Stimulated activated CD4-positive, alpha-beta T cell treated with anti-CD3 and anti-CD28 coated beads, Interleukin-1b, Interleukin-23, amount 100 ng/mL, for 1 hour (primary cell): ENCODE results near the gene TPI1.
A peak's percentile ranks its signal among the peaks of the same experiment; 100 is the strongest.
"Not testable (repeated sequence)": the region's sequence is repeated elsewhere in the genome, so short reads cannot be mapped to it uniquely, and the experiment has no call there.

Source experiments
- DNase-seq, 2 donors: peaks; one replicate each; pipeline ENCODE4 v3.0.0-alpha.2; 2020; ENCODE audit warnings: low read depth in 2 of 2

The TPI1 gene

DNA sequence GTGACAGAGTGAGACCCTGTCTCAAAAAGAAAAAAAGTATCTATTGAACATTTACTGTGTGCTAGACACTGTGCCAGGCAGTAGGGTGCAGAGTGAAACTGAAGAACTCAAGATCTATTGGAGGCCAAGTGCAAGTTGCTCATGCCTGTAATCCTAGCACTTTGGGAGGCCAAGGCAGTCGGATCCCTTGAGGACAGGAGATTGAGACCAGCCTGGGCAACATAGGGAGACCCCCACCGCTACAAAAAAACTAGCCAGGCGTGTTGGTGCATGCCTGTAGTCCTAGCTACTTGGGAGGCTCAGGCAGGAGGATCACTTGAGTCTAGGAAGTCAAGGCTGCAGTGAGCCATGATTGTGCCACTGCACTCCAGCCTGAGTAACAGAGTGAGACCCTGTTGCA is 25.4 kb downstream of the TPI1 start:
- DNase-seq: not testable (repeated sequence)

DNA sequence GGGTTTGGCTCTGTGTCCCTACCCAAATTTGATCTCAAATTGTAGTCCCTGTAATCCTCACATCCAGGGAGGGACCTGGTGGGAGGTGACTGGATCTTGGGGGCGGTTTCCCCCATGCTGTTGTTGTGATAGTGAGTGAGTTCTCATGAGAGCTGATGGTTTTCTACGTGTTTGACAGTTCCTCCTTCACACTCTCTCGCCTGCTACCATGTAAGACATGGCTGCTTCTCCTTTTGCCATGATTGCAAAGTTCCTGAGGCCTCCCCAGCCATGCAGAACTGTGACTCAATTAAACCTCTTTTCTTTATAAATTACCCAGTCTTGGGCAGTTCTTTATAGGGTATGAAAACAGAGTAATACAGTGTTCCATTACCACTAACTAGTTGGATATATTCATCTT is 27.0 kb downstream of the TPI1 start:
- no peak for DNase-seq

DNA sequence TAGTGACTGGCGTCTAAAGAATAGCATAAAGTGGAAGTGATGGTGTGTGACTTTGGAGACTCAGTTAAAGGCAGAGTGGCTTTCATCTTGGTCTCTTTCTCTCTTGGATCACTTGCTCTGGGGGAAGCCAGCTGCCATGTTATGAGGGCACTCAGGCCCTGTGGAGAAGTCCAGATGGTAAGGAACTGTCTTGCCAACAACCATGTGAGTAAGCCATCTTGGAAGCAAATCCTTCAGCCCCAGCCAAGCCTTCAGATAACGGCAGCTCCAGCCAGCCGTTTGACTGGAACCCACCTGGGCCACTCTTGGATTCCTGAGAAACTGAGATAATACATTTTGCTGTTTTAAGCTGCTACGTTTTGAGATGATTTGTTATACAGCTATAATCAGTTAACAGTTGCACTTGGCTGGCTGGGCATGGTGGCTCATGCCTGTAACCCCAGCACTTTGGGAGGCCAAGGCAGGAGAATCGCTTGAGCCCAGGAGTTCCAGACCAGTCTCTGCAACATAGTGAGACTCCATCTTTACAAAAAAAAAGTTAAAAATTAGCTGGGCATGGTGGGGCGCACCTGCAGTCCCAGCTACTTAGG is 29.6 kb downstream of the TPI1 start:
- DNase-seq: no peak

DNA sequence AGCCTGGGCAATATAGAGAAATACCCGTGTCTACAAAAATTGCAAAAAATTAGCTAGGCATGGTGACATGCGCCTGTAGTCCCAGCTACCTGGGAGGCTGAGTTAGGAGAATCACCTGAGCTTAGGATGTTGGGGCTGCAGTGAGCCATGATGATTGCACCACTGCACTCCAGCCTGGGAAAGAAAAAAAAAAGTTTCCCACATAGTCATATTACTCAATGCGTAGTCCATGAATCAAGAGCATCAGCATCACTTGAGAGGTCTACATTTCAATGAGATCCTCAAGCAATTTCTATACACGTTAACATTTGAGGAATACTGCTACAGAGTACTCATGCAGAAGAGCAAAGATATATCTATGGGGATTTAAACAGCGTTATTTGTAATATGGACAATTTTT is 32.1 kb downstream of the TPI1 start:
- DNase-seq: no peak

DNA sequence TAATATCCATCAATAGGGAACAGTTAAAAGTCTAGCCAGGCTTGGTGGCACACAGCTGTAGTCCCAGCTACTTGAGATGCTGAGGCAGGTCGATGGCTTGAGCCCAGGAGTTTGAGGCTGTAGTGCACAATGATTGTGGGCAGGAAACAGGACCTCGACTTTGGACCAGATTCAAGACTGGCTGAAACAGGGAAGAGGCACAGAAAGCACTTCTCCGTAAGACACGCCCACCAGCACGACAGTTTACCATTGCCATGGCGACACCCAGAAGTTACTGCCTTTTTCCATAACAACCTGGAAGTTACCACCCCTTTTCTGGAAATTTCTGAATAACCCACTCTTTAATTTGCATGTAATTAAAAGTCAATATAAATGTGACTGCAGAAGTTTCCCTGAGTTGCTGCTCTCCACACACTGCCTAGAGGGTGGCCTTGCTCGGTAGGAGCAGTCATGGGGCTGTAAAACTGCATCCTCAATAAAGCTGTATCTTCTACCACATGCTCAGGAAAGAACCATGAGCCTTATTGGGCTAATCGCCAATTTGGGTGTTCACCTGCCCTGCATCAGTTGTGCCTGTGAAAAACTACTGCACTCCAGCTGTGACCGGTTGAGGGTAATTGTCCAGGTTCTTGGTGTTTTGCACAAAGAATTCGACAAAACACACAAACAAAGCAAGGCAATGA is 32.6 kb downstream of the TPI1 start:
- DNase-seq: no peak

DNA sequence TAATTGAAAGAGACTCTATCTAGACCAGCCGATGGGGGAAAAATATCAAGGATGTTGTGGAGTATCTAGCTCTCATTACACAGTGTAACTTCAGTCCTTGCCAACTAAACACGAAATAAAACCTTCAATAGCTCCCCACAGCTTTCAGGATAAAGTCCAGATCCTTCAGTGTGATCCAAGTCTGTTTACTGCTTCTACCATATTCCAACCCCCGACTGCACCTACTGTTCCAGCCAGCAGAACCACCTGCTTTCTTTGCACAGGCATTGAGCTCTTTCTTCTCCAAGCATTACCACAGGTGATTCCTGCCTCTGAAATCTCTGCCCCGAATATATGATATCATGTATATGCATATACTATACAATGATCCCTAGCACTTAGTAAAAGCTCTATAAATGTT is 35.1 kb downstream of the TPI1 start:
- no peak for DNase-seq

DNA sequence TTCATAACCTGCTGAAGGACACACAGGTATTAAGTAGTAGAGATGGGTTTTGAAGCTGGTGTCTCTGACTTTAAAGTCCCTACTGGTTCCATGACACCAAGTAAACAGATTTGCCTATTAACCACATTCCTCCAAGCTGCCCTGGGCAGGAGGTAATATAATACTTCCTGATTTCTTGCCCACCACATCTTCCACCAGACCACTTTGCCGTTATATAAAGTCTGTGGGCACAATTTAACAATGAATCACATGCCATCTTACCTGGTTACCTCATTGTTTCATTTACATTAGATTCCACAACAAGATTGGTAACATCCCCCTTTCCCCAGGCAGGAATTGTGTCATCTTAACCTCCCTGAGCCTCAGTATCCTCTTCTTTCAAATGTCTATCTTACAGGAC is 36.4 kb downstream of the TPI1 start:
- no peak for DNase-seq

DNA sequence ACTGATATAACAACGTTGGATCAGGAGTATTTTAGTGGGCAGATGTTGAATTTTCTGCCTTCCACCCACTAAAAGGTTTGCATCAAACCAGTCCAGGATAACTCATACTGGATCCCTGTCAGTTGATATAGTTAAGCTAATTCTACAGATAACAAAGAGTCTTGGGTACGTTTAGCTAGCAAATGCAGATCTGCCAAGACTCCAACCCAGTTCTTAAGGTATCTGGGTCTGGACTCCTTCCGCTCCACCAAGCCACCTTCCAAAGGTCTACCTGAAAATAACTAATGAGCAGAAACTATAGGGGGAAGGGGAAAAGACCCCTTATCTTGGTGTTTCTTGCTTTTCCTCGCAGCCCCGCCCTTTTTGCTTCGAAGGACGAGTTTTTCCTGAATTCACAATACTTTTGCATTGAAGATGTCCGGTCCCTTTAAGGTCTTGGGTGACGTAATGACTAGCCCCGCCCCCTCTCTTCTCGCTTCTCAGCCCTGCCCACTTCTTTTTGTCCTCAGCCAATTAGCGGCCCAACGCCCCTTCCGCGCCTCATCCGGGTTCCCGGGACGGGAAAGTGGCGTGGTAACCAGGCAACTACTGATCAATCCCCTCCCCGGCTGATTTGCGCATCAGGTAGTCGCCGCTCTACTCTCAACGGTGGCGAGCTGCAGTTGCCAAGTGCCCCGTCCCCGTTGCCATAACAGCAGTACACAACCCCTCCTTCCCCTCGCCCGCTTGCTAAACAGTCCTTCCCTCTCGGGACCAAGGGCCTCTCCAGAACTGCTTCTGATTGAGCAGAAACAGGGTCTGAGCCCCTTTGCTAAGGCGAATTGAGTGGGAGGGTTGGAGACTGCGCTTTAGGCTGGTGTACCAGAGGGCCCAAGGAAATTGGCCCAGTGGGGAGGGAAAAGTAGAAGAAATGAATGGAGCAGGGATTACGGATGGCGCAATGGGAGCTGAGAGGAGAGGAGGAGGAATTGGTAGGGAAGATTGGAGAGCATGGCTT is 37.2 kb downstream of the TPI1 start, which contains the start of gene LRRC23:
Gene LRRC23 (plus strand): TSS at position 543 of the 997 bp plus-strand sequence. CDS start 812 bp downstream, outside the sequence.
- DNase-seq: peak; percentile 88 to 92

DNA sequence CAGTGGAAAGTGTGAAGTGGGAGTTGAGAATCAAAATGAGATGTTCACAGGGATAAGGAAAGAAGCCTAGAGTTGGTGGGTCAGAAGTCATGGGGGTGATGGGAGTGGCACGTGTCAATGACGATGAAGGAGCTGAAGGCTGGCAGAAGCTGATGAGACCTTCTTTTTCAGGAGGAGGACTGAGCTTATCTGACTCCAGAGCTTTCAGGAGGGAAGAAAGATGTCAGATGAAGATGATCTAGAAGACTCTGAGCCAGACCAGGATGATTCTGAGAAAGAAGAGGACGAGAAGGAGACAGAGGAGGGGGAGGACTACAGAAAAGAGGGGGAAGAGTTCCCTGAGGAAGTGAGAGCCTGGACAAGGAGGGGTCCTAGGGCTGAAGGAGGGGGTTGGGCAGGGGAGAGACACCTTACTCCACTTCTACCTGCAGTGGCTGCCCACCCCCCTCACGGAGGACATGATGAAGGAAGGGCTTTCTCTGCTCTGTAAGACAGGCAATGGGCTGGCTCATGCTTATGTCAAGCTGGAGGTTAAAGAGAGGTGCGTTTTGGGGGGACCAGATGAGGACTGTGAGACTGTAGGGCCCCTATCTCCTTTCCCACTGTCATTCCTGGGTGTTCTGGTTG is 38.2 kb downstream of the TPI1 start:
- no peak for DNase-seq

DNA sequence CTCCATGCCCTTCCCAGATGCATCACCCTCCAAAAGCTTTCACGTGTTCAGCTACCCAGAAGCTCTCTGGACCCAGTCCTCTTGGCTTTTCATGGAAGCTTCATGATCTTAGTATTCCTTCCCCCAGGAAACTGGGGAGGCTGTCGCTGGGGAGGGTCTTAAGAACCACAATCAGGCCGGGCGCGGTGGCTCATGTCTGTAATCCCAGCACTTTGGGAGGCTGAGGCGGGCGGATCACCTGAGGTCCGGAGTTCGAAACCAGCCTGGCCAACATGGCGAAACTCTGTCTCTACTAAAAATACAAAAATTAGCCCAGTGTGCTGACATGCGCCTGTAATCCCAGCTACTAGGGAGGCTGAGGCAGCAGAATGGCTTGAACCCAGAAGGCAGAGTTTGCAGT is 40.8 kb downstream of the TPI1 start:
- not testable (repeated sequence) for DNase-seq

DNA sequence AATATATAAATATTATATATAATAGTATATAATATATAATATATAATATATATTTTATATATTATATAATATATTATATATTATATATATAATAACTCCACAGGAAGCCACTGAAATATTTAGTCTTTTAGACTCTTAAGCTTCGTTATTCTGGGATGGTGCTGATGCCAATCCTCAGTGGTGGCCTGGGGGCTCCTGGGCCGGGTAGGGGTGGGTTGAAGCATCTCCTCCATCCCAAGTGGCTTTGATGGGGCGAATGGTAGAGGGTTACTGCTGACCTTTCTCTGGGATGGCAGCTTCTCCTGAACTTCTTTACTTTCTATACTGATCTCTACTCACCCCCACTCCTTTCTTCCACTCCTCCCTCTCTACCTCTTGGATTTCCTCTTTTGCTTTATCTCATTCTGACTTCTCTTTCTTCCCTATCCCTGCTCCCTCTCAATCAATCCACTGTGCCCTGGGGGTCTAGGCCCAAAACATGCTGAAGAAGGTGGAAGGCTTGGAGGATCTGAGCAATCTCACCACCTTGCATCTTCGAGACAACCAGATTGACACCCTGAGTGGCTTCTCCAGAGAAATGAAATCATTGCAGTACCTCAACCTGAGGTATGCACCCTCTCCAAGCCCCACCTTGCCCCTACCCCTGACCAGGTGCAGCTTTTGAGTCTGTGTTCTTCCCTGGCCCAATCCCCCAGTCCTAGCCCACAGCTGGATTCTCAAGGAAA is 42.3 kb downstream of the TPI1 start:
- no peak for DNase-seq

DNA sequence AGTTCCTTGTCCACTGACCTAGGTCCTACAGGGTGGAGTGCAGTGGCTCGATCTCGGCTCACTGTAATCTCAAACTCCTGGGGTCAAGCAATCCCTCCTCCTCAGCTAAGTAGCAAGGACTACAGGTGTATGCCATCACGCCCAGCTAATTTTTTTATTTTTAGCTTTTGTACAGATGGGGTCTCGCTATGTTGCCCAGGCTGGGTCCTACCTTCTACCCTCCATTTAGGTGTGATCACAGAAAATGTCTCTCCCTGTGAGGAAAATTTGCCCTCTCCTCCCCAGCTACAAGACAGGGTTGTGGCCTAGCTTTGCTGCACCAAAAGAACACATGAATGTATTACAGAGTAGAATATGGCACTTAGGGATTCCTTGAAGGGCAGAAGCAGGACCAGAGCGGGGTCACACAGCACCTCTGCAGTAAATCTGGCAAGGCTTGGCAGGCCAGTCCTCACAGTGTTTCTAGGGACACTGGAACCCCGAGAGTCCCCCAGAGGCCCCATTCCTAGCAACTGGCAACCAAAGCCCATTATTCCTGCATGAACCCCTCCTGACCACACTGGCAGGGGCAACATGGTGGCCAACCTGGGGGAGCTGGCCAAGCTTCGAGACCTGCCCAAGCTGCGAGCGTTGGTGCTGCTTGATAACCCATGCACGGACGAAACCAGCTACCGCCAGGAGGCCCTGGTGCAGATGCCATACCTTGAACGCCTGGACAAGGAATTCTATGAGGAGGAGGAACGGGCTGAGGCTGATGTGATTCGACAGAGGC is 45.0 kb downstream of the TPI1 start:
- no peak for DNase-seq

DNA sequence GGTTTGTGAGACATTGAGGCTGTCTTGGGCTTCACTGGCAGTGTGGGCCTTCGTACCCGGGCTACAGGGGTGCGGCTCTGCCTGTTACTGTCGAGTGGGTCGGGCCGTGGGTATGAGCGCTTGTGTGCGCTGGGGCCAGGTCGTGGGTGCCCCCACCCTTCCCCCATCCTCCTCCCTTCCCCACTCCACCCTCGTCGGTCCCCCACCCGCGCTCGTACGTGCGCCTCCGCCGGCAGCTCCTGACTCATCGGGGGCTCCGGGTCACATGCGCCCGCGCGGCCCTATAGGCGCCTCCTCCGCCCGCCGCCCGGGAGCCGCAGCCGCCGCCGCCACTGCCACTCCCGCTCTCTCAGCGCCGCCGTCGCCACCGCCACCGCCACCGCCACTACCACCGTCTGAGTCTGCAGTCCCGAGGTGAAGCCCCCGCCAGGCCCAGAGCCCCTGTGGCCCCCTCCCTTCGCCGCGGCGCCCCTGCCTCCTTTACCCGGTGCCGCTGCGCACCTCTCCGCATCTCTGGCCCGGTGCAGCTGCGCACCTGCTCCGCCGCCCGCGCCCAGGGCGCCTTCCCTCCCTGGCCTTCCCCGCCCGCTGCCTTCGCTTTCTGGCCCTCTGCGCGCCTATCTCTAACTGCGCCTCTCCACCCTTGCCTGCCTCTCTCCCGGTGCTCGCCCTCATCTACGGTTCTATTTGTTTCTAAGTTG is 47.1 kb downstream of the TPI1 start, which contains the start of gene ENO2:
Gene ENO2 (plus strand): TSS at position 335 of the 701 bp plus-strand sequence. CDS start 1,253 bp downstream, outside the sequence.
- DNase-seq: peak; percentile 63 to 73

DNA sequence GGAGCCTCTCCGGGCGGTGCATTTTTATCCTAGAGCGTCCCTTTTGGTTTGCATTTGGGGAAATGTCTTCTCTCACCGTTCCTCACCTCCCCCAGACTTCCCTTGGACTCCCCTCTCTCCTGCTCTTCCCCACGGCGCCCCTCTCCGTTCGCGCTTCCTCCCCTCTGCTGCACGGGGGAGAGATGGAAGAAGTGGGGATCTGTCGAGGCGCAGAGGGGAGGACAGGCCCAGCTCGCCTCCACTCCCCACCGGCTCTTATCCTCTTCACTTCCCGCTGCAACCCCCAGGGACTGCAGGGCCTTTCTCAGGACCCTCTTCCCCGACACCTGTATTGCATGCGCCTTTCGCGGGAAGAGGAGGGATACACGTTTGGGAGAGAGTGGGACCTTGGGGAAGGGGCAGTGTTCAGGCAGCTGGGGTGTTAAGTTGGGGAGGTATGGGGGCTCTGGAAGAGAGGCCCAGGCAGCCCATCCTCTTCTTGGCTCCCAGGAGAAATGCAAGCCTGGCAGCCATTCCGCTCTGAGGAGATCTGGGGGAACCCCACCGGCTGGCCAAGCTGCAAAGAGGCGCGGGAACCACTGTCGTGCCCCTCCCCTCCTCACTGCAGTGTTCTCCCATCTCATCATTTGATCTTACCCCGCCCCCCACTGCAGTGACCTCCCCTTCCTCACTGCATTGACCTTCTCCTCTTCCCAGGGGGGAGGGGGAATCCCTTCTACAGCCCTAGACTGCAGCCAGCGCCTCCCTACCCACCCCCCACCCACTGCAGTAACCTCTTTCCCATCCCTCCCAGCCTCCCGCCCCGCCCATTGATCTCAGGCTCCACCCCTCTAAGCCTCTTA is 47.8 kb downstream of the TPI1 start:
- DNase-seq: no peak

DNA sequence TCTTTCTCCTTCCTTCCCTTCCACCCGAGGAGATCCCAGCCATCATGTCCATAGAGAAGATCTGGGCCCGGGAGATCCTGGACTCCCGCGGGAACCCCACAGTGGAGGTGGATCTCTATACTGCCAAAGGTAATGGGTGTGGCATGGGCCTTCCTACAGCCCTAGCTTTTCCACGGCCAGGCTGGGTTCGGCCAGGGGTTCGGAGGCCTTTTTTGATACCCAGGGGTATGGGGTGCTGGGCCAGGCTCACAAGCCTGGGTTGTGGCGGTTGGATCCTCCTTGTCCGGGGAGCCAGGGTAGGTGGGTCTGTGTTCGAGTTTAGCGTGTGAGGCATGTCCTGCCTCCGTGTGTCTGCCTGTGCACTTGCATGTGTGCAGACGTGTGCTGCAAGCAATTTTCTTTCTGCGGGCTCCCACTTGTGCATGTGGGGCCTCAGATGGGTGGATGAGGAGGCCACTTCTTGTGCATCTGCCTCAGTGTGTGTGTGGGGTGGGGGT is 48.5 kb downstream of the TPI1 start:
- DNase-seq: no peak

DNA sequence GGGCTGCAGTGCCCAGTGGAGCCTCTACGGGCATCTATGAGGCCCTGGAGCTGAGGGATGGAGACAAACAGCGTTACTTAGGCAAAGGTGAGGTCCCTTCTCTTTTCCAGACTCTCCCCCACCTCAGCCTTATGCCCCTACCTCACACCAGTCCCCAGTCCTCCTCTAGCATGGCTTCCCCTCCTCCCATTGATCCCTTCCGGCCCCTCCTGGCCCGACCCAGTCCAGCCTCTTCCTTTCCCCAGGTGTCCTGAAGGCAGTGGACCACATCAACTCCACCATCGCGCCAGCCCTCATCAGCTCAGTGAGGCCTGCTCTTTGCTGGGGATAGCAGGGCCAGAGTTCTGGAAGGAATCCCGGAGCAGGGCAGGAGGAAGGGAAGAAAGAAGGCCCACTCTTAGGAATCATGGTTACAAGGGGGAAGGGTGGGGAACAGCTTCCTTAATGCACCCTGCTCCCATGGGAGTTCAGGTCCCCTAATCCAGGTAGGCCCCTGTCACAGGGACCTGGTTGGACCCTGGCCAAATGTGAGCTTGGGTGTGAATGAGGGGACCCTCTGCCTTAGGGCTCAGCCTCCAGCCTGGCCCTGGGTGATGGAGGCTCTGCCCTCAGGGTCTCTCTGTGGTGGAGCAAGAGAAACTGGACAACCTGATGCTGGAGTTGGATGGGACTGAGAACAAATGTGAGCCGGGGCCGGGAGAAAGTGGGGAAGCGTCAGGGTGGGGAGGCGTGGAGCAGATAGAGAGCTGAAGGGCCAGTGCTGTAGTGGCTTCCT is 49.3 kb downstream of the TPI1 start:
- DNase-seq: no peak

DNA sequence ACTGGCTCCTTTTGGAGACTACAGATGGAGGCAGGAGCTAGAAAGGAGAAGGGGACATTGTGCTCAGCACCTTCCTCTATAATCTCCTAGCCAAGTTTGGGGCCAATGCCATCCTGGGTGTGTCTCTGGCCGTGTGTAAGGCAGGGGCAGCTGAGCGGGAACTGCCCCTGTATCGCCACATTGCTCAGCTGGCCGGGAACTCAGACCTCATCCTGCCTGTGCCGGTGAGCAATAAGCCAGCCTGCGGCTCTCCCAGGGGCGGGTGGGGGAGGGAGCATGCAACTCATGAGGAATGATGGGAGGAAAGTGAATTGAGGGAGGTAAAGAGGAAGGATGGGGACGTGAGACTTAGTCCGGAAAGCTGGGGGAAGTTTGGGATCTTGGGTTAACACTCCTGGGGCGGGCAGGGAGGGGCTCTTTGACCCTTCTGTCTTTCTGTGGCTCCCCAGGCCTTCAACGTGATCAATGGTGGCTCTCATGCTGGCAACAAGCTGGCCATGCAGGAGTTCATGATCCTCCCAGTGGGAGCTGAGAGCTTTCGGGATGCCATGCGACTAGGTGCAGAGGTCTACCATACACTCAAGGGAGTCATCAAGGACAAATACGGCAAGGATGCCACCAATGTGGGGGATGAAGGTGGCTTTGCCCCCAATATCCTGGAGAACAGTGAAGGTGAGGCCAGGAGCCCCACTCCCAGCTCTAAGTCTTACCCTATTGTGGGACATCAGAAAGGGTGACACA is 50.3 kb downstream of the TPI1 start:
- no peak for DNase-seq
